ENCODE data around the gene DGKZ.

Gene DGKZ

DNA sequence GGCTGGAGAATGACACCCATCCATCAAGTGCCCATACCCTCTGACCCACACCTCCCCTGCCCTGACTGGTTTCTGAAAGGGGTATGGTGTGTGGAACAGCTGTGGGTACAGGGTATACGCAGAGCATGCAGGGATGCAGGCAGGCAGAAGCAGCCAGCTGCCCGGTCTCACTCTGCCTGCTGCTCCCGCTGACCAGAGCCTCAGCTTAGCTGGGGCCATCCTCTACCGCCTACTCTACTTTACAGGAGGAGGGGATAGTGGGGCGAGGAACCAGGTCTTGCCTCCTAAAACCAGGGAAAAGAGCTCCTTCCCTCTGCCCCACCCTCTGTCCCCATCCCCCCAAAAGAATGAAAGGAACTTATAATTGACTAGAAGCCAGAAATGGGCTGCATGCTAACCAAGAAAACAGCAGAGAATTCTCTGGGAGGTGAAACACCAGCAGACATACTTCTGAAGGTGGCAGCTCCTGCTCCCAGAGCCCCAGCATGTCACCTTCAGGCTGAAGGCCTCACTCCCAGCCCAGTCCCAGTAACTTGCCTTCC lies 57.3 kb downstream of the DGKZ start:
- H3K27ac Mint-ChIP-seq = no peak overlapping the region
- H3K36me3 Mint-ChIP-seq (ENCODE audit: low read depth) = peaks cover 30% of the 10 kb centered on the region
- H3K27me3 Mint-ChIP-seq (ENCODE audit: low read depth, poor library complexity) = no peaks in the 10 kb centered on the region
- no peak overlapping the region for H3K4me3 Mint-ChIP-seq
- H3K9me3 Mint-ChIP-seq = no peaks in the 10 kb centered on the region
- no peak for DNase-seq
- TF ChIP-seq, protein P1, sequence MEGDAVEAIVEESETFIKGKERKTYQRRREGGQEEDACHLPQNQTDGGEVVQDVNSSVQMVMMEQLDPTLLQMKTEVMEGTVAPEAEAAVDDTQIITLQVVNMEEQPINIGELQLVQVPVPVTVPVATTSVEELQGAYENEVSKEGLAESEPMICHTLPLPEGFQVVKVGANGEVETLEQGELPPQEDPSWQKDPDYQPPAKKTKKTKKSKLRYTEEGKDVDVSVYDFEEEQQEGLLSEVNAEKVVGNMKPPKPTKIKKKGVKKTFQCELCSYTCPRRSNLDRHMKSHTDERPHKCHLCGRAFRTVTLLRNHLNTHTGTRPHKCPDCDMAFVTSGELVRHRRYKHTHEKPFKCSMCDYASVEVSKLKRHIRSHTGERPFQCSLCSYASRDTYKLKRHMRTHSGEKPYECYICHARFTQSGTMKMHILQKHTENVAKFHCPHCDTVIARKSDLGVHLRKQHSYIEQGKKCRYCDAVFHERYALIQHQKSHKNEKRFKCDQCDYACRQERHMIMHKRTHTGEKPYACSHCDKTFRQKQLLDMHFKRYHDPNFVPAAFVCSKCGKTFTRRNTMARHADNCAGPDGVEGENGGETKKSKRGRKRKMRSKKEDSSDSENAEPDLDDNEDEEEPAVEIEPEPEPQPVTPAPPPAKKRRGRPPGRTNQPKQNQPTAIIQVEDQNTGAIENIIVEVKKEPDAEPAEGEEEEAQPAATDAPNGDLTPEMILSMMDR (IDR thresholded peaks at IDR 0.05) = no peak
- peaks cover 11% of the 10 kb centered on the region for H3K4me1 Mint-ChIP-seq

DNA sequence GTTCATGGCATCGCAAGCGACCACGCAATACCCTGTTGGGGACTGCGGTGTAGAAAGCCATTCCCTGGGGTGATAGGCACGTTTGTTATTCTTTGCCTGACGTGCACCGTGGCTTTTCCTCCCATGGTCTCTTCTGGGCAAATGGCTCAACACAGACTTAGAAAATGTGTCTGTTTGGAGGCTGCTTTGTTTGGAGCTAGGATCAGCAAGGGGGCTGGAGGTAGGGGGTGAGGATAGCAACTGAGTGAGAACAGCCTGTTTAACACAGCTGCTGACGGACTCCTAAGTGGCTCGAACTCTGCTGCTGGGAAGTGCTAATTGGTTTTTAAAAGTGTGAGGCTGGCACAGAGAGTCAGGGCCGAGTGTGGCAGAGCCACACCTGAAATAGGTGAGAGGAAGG lies 60.4 kb downstream of the DGKZ start:
- H3K27ac Mint-ChIP-seq = no peak overlapping the region
- DNase-seq = no peak

DNA sequence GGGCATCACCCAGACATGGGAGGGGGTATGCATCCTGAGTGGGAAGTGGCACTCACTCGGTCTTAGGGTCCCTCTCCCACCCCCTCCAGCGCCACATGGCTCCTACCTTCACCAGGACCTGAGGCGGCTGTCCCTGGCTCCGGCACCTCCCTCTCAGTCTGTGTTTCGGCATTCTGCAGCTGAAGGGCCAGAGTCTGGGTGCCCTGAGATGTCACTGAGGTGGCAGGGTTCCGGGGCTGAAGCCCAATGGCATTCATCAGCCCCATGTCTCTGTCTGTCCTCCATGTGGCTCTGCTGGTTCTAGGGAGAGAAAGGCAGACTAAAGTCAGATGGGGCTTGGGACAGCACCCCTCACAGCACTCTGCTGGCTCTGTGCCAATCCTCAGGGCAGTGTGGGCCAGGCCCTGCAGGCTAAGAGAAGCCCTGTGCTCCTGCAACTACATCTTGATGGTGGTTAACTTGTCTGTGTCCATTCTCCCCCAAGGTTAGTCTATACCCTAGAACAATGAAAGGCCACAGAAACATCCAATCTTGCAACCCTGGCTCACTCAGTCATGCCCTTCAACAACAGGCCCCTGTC lies 61.2 kb downstream of the DGKZ start:
- DNase-seq = no peak
- H3K4me3 Mint-ChIP-seq = no peak overlapping the region
- TF ChIP-seq, protein P1 (IDR thresholded peaks at IDR 0.05) = no peak
- H3K9me3 Mint-ChIP-seq = no peaks in the 10 kb centered on the region
- H3K27me3 Mint-ChIP-seq (ENCODE audit: low read depth, poor library complexity) = no peaks in the 10 kb centered on the region
- peak overlapping the region; percentile 64 for H3K27ac Mint-ChIP-seq
- H3K36me3 Mint-ChIP-seq (ENCODE audit: low read depth) = peaks cover 24% of the 10 kb centered on the region
- H3K4me1 Mint-ChIP-seq = peaks cover 6% of the 10 kb centered on the region

More for the DNA sequence above, 60.4 kb downstream of the DGKZ start:
- H3K27me3 Mint-ChIP-seq (ENCODE audit: low read depth, poor library complexity) = no peaks in the 10 kb centered on the region
- H3K9me3 Mint-ChIP-seq = no peaks in the 10 kb centered on the region
- H3K4me1 Mint-ChIP-seq = peaks cover 11% of the 10 kb centered on the region
- no peak overlapping the region for H3K4me3 Mint-ChIP-seq
- TF ChIP-seq, protein P1 (IDR thresholded peaks at IDR 0.05) = no peak
- H3K36me3 Mint-ChIP-seq (ENCODE audit: low read depth) = peaks cover 31% of the 10 kb centered on the region

DNA sequence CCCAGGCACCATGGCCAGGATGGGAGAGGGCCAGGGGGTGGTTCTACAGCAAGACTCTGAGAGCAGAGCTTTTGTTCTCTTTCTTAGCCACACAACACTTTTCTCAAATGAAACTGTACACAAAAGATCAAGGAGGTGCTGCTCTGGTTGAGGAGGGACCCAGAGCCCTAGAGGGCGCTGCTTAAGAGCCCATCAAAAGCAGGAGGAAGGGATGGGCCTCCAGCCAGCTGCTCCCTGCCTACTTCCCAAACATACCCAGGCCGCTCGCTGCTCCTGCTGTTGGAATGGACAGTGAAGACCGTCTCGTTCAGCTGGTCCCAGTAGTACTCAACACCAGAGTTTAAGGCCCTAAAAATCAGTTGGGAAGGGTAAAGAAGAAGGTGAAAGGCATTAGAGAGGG lies 62.8 kb downstream of the DGKZ start:
- TF ChIP-seq, protein P1 (IDR thresholded peaks at IDR 0.05) = no peak
- no peak overlapping the region for H3K27ac Mint-ChIP-seq
- H3K4me3 Mint-ChIP-seq = no peak overlapping the region
- DNase-seq = no peak
- peaks cover 4% of the 10 kb centered on the region for H3K4me1 Mint-ChIP-seq
- H3K9me3 Mint-ChIP-seq = no peaks in the 10 kb centered on the region
- no peaks in the 10 kb centered on the region for H3K27me3 Mint-ChIP-seq (ENCODE audit: low read depth, poor library complexity)
- H3K36me3 Mint-ChIP-seq (ENCODE audit: low read depth) = peaks cover 32% of the 10 kb centered on the region

DNA sequence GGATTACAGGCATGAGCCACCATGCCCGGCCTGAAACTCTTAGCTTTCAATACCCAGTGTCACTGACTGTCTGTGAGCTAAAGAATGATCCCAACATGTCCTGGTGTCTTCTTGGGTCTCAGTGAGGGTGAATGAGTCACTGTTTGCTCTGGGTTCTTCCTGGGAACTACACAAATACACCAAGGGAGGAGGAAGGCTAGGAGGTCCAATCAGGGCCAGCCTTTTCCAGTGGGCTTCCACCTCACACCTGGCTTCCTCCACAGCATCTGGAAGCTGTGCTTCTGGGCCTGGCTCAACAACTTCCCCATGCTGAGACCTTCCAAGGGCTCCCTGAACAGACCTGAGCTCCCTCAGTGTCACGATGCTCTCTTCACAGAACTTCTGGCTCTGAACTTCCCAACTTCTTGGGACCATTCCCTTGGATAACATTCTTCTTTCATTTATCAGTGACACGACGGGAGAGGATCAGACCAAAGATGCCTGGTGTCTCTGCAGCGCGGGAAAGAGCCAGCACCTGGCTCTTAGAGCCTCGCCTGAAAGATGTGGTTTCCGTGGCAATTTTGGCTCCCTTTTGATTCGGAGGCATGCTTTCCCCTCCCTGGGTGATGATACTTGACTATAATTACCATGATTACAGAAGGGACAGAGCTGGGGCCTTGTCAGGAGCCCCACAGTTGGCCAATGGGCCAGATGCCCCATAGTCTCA lies 66.7 kb downstream of the DGKZ start:
- no peak overlapping the region for H3K4me3 Mint-ChIP-seq
- peaks cover 23% of the 10 kb centered on the region for H3K4me1 Mint-ChIP-seq
- DNase-seq = no peak
- H3K36me3 Mint-ChIP-seq (ENCODE audit: low read depth) = peaks cover 40% of the 10 kb centered on the region
- TF ChIP-seq, protein P1 (IDR thresholded peaks at IDR 0.05) = no peak
- H3K9me3 Mint-ChIP-seq = no peaks in the 10 kb centered on the region
- peaks cover 3% of the 10 kb centered on the region for H3K27me3 Mint-ChIP-seq (ENCODE audit: low read depth, poor library complexity)
- peak overlapping the region; percentile 69 for H3K27ac Mint-ChIP-seq

DNA sequence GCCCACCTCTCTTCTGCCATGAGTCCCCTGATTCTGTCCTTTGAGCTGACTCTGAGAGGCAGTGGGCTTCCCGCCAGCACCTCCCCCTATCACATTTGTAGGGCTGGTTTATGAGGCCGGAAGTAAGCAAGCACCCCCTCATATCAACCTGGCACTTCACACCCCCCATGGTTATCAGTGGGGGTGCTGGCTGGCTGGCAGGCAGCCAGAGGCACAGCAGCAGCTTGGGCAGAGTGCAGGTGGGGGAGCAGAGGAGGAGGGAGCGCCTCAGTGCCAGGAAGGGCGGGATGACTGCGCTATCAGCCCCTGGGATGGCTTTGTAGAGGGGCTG lies 67.2 kb downstream of the DGKZ start:
- Mint-ChIP-seq H3K4me1 (peaks cover 24% of the 10 kb centered on the region), H3K27ac (peak overlapping the region; percentile 25), H3K9me3 (no peaks in the 10 kb centered on the region), H3K36me3 (ENCODE audit: low read depth) (peaks cover 40% of the 10 kb centered on the region), H3K4me3 (no peak overlapping the region), H3K27me3 (ENCODE audit: low read depth, poor library complexity) (peaks cover 3% of the 10 kb centered on the region)
- TF ChIP-seq, protein P1 (IDR thresholded peaks at IDR 0.05) = no peak
- DNase-seq = no peak

All from nephron progenitor cell (in vitro differentiated cells).